Thoracic aorta (tissue), 2 donors: Measurements from ENCODE around the gene FGF7. TPM values are rescaled to one million over a fixed set of nuclear protein-coding genes. Genes with fewer than 3 reads are reported as not detected.

Experiments
- ATAC-seq: fragments of 150-250 bp; one replicate; pipeline ENCODE4 v1.8.0; 2017; ENCODE audit warnings: low read depth; ENCODE audit not compliant: insufficient number of reproducible peaks, low FRiP score
- DNase-seq: peaks from one replicate; pipeline ENCODE4 v3.0.0-alpha.2; 2020; ENCODE audit warnings: low spot score
- H3K27ac ChIP-seq, 2 donors: fragments of 200-600 bp; sonication (generic); 1 replicate in 1 of 2; 2 replicates in 1 of 2; pipeline ENCODE4 v1.5.1; 2016; ENCODE audit warnings: mild to moderate bottlenecking in 2 of 2, moderate library complexity in 2 of 2
- H3K27me3 ChIP-seq: fragments of 200-600 bp; sonication (generic); replicated peaks from 2 replicates; pipeline ENCODE4 v1.6.0; 2016; ENCODE audit warnings: mild to moderate bottlenecking; ENCODE audit not compliant: insufficient read depth
- H3K36me3 ChIP-seq: fragments of 200-600 bp; sonication (generic); one replicate; pipeline ENCODE4 v1.5.1; 2016
- H3K4me1 ChIP-seq, 2 donors: fragments of 200-600 bp; sonication (generic); 1 replicate in 1 of 2; 2 replicates in 1 of 2; pipeline versions ENCODE4 v1.5.1 to v1.6.0; 2016; ENCODE audit warnings: low read depth in 2 of 2, mild to moderate bottlenecking in 1 of 2; ENCODE audit not compliant: control insufficient read depth in 1 of 2
- H3K4me3 ChIP-seq: fragments of 200-600 bp; sonication (generic); 2 replicates; pipeline ENCODE4 v1.5.1; 2016; ENCODE audit warnings: mild to moderate bottlenecking
- H3K9me3 ChIP-seq: fragments of 200-600 bp; sonication (generic); 2 replicates; pipeline ENCODE4 v1.5.1; 2016
- total RNA-seq, 2 donors: library from RNA; depleted of rRNA; stranded (reverse); fragments of >200 nt; gene quantifications; one replicate each; pipeline versions ENCODE4 v1.1.0 to v1.2.3, GENCODE V29; 2016
- TF ChIP-seq, protein P1 (sequence below): fragments of 200-600 bp; sonication (generic); IDR thresholded peaks from one replicate; pipeline ENCODE4 v1.5.1; 2019; ENCODE audit warnings: antibody characterized with exemption

Gene FGF7
- total RNA-seq, 2 donors from 2014 or later = 12.7 to 63.6 TPM

DNA sequence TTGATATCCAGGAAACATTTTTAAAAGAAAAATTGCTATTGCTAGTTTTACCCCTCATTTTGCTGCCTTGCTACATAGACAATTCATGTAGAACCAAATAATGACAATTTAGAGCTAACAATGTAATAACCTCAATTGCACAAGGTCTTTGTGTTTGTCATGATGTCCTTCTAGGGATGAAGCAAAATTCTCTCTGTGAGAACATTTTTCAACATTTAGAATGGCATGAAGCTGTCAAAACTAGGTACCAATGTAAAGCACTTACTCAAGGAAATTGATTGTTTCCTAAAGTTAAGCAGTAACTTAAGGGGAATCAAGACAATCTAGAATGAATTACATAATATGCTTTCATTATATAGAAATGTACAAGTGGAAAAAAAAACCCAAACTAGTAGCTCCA, 7.9 kb upstream of the FGF7 start:
- no peaks in the 10 kb centered on the region for H3K4me1 ChIP-seq
- H3K36me3 ChIP-seq = no peaks in the 10 kb centered on the region
- no peak for DNase-seq
- H3K9me3 ChIP-seq = no peaks in the 10 kb centered on the region
- ATAC-seq = no peak
- H3K27ac ChIP-seq = no peak overlapping the region
- no peaks in the 10 kb centered on the region for H3K27me3 ChIP-seq
- H3K4me3 ChIP-seq = no peak overlapping the region
- TF ChIP-seq, protein P1, sequence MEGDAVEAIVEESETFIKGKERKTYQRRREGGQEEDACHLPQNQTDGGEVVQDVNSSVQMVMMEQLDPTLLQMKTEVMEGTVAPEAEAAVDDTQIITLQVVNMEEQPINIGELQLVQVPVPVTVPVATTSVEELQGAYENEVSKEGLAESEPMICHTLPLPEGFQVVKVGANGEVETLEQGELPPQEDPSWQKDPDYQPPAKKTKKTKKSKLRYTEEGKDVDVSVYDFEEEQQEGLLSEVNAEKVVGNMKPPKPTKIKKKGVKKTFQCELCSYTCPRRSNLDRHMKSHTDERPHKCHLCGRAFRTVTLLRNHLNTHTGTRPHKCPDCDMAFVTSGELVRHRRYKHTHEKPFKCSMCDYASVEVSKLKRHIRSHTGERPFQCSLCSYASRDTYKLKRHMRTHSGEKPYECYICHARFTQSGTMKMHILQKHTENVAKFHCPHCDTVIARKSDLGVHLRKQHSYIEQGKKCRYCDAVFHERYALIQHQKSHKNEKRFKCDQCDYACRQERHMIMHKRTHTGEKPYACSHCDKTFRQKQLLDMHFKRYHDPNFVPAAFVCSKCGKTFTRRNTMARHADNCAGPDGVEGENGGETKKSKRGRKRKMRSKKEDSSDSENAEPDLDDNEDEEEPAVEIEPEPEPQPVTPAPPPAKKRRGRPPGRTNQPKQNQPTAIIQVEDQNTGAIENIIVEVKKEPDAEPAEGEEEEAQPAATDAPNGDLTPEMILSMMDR = no peak

DNA sequence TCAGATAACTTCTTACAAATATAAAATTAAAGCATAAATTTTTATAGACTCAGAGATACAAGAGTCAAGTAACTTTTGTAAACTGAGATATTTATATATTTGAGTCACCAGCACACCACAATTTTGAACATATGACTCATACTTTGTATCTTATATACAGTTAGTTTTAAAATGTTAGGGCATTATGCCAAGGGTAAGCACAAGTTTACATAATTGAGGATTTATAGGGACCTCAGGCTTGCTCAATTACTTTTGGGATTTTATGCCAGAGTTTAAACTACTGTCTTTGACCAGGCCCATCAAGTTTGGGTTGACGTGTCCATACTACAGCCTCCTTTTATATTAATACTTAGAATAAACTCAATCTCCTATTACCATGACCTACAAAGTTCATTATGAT, 7.4 kb upstream of the FGF7 start:
- Histone ChIP-seq H3K4me1 (no peaks in the 10 kb centered on the region), H3K9me3 (no peaks in the 10 kb centered on the region), H3K27ac (no peak overlapping the region), H3K27me3 (no peaks in the 10 kb centered on the region), H3K4me3 (no peak overlapping the region), H3K36me3 (no peaks in the 10 kb centered on the region)
- TF ChIP-seq, protein P1 = no peak
- ATAC-seq (no peak), DNase-seq (no peak)

DNA sequence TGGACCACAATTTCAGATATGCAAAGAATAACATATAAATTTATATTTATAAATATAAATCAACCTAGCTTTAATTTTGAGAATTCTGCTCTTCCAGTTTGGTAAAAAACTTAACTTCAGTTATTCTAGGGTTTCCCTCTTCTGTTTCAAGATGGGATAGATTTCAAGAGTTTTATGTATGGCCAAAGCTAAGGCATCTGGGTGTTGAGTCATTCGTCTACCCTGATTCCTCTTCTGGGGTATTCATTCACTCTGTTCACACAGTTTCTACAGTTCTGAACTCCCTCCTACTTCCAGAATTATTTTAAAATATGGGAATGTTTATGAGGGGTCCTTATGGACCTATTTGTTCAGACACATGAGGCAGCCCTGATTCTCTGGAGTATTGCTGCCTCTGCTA, 4.2 kb upstream of the FGF7 start:
- Histone ChIP-seq H3K9me3 (no peaks in the 10 kb centered on the region), H3K27me3 (no peaks in the 10 kb centered on the region), H3K4me3 (no peak overlapping the region), H3K27ac (no peak overlapping the region), H3K4me1 (no peaks in the 10 kb centered on the region), H3K36me3 (no peaks in the 10 kb centered on the region)
- DNase-seq (no peak), ATAC-seq (no peak)
- TF ChIP-seq, protein P1 = no peak

DNA sequence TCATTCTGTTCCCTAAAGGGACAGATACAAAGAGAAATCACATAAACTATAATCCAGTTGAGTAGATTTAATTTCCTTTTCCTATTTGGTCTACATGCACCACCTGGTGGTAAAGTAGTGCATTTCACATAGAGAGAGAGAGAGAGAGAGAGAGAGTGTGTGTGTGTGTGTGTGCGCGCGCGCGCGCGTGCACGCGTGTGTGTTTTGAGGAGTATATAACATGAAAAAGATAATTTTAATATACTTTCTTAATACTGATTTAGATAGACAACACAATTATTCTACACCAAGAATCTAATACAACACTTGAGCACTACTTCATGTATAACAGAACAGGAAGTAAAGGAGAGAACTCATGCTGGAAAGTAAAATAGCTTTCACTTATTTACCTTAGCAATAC, 1.1 kb upstream of the FGF7 start:
- H3K27ac ChIP-seq = no peak overlapping the region
- H3K4me1 ChIP-seq = no peaks in the 10 kb centered on the region
- TF ChIP-seq, protein P1 = peak; percentile 76
- peak overlapping the region; percentile 59 for H3K4me3 ChIP-seq
- no peaks in the 10 kb centered on the region for H3K36me3 ChIP-seq
- ATAC-seq (no peak), DNase-seq (peak; percentile 3)
- H3K27me3 ChIP-seq = no peaks in the 10 kb centered on the region
- no peaks in the 10 kb centered on the region for H3K9me3 ChIP-seq

DNA sequence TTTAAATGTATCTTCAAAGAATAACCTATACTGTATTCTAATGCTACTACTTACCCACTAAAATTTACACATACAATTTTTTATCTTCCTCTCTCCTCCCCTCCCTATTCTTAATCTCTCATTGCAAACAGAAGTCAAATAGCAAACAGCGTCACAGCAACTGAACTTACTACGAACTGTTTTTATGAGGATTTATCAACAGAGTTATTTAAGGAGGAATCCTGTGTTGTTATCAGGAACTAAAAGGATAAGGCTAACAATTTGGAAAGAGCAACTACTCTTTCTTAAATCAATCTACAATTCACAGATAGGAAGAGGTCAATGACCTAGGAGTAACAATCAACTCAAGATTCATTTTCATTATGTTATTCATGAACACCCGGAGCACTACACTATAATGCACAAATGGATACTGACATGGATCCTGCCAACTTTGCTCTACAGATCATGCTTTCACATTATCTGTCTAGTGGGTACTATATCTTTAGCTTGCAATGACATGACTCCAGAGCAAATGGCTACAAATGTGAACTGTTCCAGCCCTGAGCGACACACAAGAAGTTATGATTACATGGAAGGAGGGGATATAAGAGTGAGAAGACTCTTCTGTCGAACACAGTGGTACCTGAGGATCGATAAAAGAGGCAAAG, 984 bp downstream of the FGF7 start:
- Histone ChIP-seq H3K4me1 (no peaks in the 10 kb centered on the region), H3K27me3 (no peaks in the 10 kb centered on the region), H3K36me3 (no peaks in the 10 kb centered on the region), H3K27ac (no peak overlapping the region), H3K9me3 (no peaks in the 10 kb centered on the region), H3K4me3 (peak overlapping the region; percentile 38)
- TF ChIP-seq, protein P1 = no peak
- no peak for ATAC-seq
- no peak for DNase-seq
